ENCODE data around the gene SLC15A3. TPM values are rescaled to one million over a fixed set of nuclear protein-coding genes. Genes with fewer than 3 reads are reported as not detected.

SLC15A3 gene
- total RNA-seq, 1 donor from 2014 or later, result 11.6 TPM

- TF ChIP-seq, protein P1, sequence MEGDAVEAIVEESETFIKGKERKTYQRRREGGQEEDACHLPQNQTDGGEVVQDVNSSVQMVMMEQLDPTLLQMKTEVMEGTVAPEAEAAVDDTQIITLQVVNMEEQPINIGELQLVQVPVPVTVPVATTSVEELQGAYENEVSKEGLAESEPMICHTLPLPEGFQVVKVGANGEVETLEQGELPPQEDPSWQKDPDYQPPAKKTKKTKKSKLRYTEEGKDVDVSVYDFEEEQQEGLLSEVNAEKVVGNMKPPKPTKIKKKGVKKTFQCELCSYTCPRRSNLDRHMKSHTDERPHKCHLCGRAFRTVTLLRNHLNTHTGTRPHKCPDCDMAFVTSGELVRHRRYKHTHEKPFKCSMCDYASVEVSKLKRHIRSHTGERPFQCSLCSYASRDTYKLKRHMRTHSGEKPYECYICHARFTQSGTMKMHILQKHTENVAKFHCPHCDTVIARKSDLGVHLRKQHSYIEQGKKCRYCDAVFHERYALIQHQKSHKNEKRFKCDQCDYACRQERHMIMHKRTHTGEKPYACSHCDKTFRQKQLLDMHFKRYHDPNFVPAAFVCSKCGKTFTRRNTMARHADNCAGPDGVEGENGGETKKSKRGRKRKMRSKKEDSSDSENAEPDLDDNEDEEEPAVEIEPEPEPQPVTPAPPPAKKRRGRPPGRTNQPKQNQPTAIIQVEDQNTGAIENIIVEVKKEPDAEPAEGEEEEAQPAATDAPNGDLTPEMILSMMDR (IDR thresholded peaks at IDR 0.05), result no peak
- no peaks in the 10 kb centered on the region for H3K36me3 Mint-ChIP-seq (ENCODE audit: unreplicated experiment)
- no peak for DNase-seq (ENCODE audit: extremely low spot score, unreplicated experiment)
- H3K27ac Mint-ChIP-seq (ENCODE audit: unreplicated experiment), result no peak overlapping the region
- H3K4me1 Mint-ChIP-seq (ENCODE audit: unreplicated experiment), result no peaks in the 10 kb centered on the region
- no peaks in the 10 kb centered on the region for H3K9me3 Mint-ChIP-seq (ENCODE audit: unreplicated experiment)
- no peak overlapping the region for H3K4me3 Mint-ChIP-seq (ENCODE audit: unreplicated experiment)
- peaks cover 24% of the 10 kb centered on the region for H3K27me3 Mint-ChIP-seq (ENCODE audit: unreplicated experiment)
Observed at GRCh38 chr11:60984149-60984548, 32.2 kb upstream of the SLC15A3 start.

- H3K4me1 Mint-ChIP-seq (ENCODE audit: unreplicated experiment), result no peaks in the 10 kb centered on the region
- H3K27me3 Mint-ChIP-seq (ENCODE audit: unreplicated experiment), result peaks cover 17% of the 10 kb centered on the region
- H3K27ac Mint-ChIP-seq (ENCODE audit: unreplicated experiment), result no peak overlapping the region
- no peaks in the 10 kb centered on the region for H3K9me3 Mint-ChIP-seq (ENCODE audit: unreplicated experiment)
- TF ChIP-seq, protein P1 (IDR thresholded peaks at IDR 0.05), result no peak
- H3K36me3 Mint-ChIP-seq (ENCODE audit: unreplicated experiment), result no peaks in the 10 kb centered on the region
- DNase-seq (ENCODE audit: extremely low spot score, unreplicated experiment), result no peak
- no peak overlapping the region for H3K4me3 Mint-ChIP-seq (ENCODE audit: unreplicated experiment)
Observed at GRCh38 chr11:60982184-60982583, 30.2 kb upstream of the SLC15A3 start.

- H3K9me3 Mint-ChIP-seq (ENCODE audit: unreplicated experiment), result no peaks in the 10 kb centered on the region
- H3K36me3 Mint-ChIP-seq (ENCODE audit: unreplicated experiment), result no peaks in the 10 kb centered on the region
- no peak for DNase-seq (ENCODE audit: extremely low spot score, unreplicated experiment)
- H3K27ac Mint-ChIP-seq (ENCODE audit: unreplicated experiment), result no peak overlapping the region
- TF ChIP-seq, protein P1 (IDR thresholded peaks at IDR 0.05), result no peak
- no peaks in the 10 kb centered on the region for H3K4me1 Mint-ChIP-seq (ENCODE audit: unreplicated experiment)
- H3K27me3 Mint-ChIP-seq (ENCODE audit: unreplicated experiment), result peaks cover 16% of the 10 kb centered on the region
- no peak overlapping the region for H3K4me3 Mint-ChIP-seq (ENCODE audit: unreplicated experiment)
Observed at GRCh38 chr11:60981515-60981914, 29.5 kb upstream of the SLC15A3 start.

GRCh38 chr11:60978546-60979380 lies 26.8 kb upstream of the SLC15A3 start:
- no peak overlapping the region for H3K27ac Mint-ChIP-seq (ENCODE audit: unreplicated experiment)
- no peak for DNase-seq (ENCODE audit: extremely low spot score, unreplicated experiment)
- no peak overlapping the region for H3K4me3 Mint-ChIP-seq (ENCODE audit: unreplicated experiment)
- H3K9me3 Mint-ChIP-seq (ENCODE audit: unreplicated experiment), result no peaks in the 10 kb centered on the region
- peaks cover 7% of the 10 kb centered on the region for H3K27me3 Mint-ChIP-seq (ENCODE audit: unreplicated experiment)
- TF ChIP-seq, protein P1 (IDR thresholded peaks at IDR 0.05), result no peak
- H3K36me3 Mint-ChIP-seq (ENCODE audit: unreplicated experiment), result no peaks in the 10 kb centered on the region
- H3K4me1 Mint-ChIP-seq (ENCODE audit: unreplicated experiment), result no peaks in the 10 kb centered on the region

DNA sequence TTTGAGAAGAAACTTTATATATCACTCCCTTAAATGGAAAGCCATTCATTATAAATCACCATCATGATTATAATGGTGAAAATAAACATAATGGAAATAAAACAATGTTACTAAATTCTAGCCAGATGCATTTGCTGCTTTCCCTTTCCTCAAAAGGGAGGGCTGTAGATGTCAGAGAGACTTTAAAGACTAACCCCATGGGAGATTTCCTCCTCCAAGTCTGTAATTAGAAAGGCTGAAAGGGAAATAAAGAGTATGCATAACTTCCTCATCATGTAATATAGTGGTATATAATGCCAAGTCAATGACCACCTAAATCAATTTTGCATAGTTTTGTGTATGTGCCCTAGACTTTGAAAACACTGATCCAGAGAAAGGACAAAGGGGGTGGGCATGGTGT lies 25.9 kb upstream of the SLC15A3 start:
- no peaks in the 10 kb centered on the region for H3K36me3 Mint-ChIP-seq (ENCODE audit: unreplicated experiment)
- H3K4me1 Mint-ChIP-seq (ENCODE audit: unreplicated experiment), result no peaks in the 10 kb centered on the region
- H3K27me3 Mint-ChIP-seq (ENCODE audit: unreplicated experiment), result no peaks in the 10 kb centered on the region
- no peak overlapping the region for H3K27ac Mint-ChIP-seq (ENCODE audit: unreplicated experiment)
- TF ChIP-seq, protein P1 (IDR thresholded peaks at IDR 0.05), result no peak
- no peaks in the 10 kb centered on the region for H3K9me3 Mint-ChIP-seq (ENCODE audit: unreplicated experiment)
- H3K4me3 Mint-ChIP-seq (ENCODE audit: unreplicated experiment), result no peak overlapping the region
- DNase-seq (ENCODE audit: extremely low spot score, unreplicated experiment), result no peak
